Hepatocyte (in vitro differentiated cells): ENCODE results near the gene ALOX5.
"Not testable (repeated sequence)": the region's sequence is repeated elsewhere in the genome, so short reads cannot be mapped to it uniquely, and the experiment has no call there.

Source experiments
- CTCF ChIP-seq: fragments of 200-600 bp; sonication (generic); IDR thresholded peaks from 2 replicates; pipeline ENCODE4 v1.5.1; 2016; ENCODE audit warnings: antibody characterized with exemption, mild to moderate bottlenecking; ENCODE audit not compliant: poor library complexity
- EZH2 ChIP-seq: fragments of 200-600 bp; sonication (generic); IDR thresholded peaks from 2 replicates; pipeline ENCODE4 v1.6.1; 2016; ENCODE audit warnings: antibody characterized with exemption, mild to moderate bottlenecking, borderline replicate concordance
- EZH2phosphoT487 ChIP-seq: fragments of 200-600 bp; sonication (generic); IDR thresholded peaks from one replicate; pipeline ENCODE4 v1.6.1; 2018; ENCODE audit warnings: antibody characterized with exemption, mild to moderate bottlenecking, low read depth, moderate library complexity; ENCODE audit not compliant: unreplicated experiment, severe bottlenecking

- TF ChIP-seq CTCF, EZH2, EZH2phosphoT487: not testable (repeated sequence)
These were observed 27.2 kb upstream of the ALOX5 start for GRCh38 chr10:45346652-45347335.
